Breast epithelium (tissue), 3 donors: ENCODE data around the gene LMBR1.

ENCODE experiments used
- CTCF ChIP-seq, 3 donors: fragments of 450-650 bp; IDR thresholded peaks; one replicate each; pipeline ENCODE4 v1.5.1; 2016 to 2017; ENCODE audit warnings: antibody characterized with exemption in 3 of 3, mild to moderate bottlenecking in 3 of 3, moderate library complexity in 3 of 3
- POLR2A ChIP-seq: fragments of 450-650 bp; IDR thresholded peaks from one replicate; pipeline ENCODE4 v1.6.1; 2016; ENCODE audit warnings: antibody characterized with exemption, mild to moderate bottlenecking, moderate library complexity

GRCh38 chr7:156666368-156667109 is 226.4 kb downstream of the LMBR1 start:
- no peak for TF ChIP-seq POLR2A
- no peak for TF ChIP-seq CTCF (IDR thresholded peaks at IDR 0.05)
